Thoracic aorta (tissue), 2 donors: ENCODE measurements around the gene DNAJC11. TPM values are rescaled to one million over a fixed set of nuclear protein-coding genes. Genes with fewer than 3 reads are reported as not detected.

Experiments
- ATAC-seq: fragments of 150-250 bp; one replicate; pipeline ENCODE4 v1.8.0; 2017; ENCODE audit warnings: low read depth; ENCODE audit not compliant: insufficient number of reproducible peaks, low FRiP score
- DNase-seq: peaks from one replicate; pipeline ENCODE4 v3.0.0-alpha.2; 2020; ENCODE audit warnings: low spot score
- H3K27ac ChIP-seq, 2 donors: fragments of 200-600 bp; sonication (generic); 1 replicate in 1 of 2; 2 replicates in 1 of 2; pipeline ENCODE4 v1.5.1; 2016; ENCODE audit warnings: mild to moderate bottlenecking in 2 of 2, moderate library complexity in 2 of 2
- H3K27me3 ChIP-seq: fragments of 200-600 bp; sonication (generic); replicated peaks from 2 replicates; pipeline ENCODE4 v1.6.0; 2016; ENCODE audit warnings: mild to moderate bottlenecking; ENCODE audit not compliant: insufficient read depth
- H3K36me3 ChIP-seq: fragments of 200-600 bp; sonication (generic); one replicate; pipeline ENCODE4 v1.5.1; 2016
- H3K4me1 ChIP-seq, 2 donors: fragments of 200-600 bp; sonication (generic); 1 replicate in 1 of 2; 2 replicates in 1 of 2; pipeline versions ENCODE4 v1.5.1 to v1.6.0; 2016; ENCODE audit warnings: low read depth in 2 of 2, mild to moderate bottlenecking in 1 of 2; ENCODE audit not compliant: control insufficient read depth in 1 of 2
- H3K4me3 ChIP-seq: fragments of 200-600 bp; sonication (generic); 2 replicates; pipeline ENCODE4 v1.5.1; 2016; ENCODE audit warnings: mild to moderate bottlenecking
- H3K9me3 ChIP-seq: fragments of 200-600 bp; sonication (generic); 2 replicates; pipeline ENCODE4 v1.5.1; 2016
- CTCF ChIP-seq: fragments of 200-600 bp; sonication (generic); IDR thresholded peaks from one replicate; pipeline ENCODE4 v1.5.1; 2019; ENCODE audit warnings: antibody characterized with exemption
- total RNA-seq, 2 donors: library from RNA; depleted of rRNA; stranded (reverse); fragments of >200 nt; gene quantifications; one replicate each; pipeline versions ENCODE4 v1.1.0 to v1.2.3, GENCODE V29; 2016

DNAJC11 gene
- total RNA-seq, 2 donors from 2014 or later = 19.4 to 40.4 TPM

- DNase-seq = no peak
These were observed 13.6 kb downstream of the DNAJC11 start for GRCh38 chr1:6688001-6688400.

GRCh38 chr1:6686294-6686693 lies 15.3 kb downstream of the DNAJC11 start:
- no peak for ATAC-seq
- Histone ChIP-seq H3K4me1 (no peaks in the 10 kb centered on the region), H3K36me3 (no peaks in the 10 kb centered on the region), H3K4me3 (no peak overlapping the region), H3K27me3 (no peaks in the 10 kb centered on the region), H3K9me3 (no peaks in the 10 kb centered on the region), H3K27ac (no peak overlapping the region)
- DNase-seq = no peak
- no peak for TF ChIP-seq CTCF

More at GRCh38 chr1:6688001-6688400, 13.6 kb downstream of the DNAJC11 start:
- TF ChIP-seq CTCF = no peak
- Histone ChIP-seq H3K27me3 (no peaks in the 10 kb centered on the region), H3K4me3 (no peak overlapping the region), H3K27ac (no peak overlapping the region), H3K36me3 (no peaks in the 10 kb centered on the region), H3K4me1 (no peaks in the 10 kb centered on the region), H3K9me3 (no peaks in the 10 kb centered on the region)
- no peak for ATAC-seq

- Histone ChIP-seq H3K9me3 (no peaks in the 10 kb centered on the region), H3K4me3 (no peak overlapping the region), H3K27me3 (no peaks in the 10 kb centered on the region), H3K4me1 (no peaks in the 10 kb centered on the region), H3K36me3 (no peaks in the 10 kb centered on the region), H3K27ac (no peak overlapping the region)
- no peak for ATAC-seq
- TF ChIP-seq CTCF = no peak
- DNase-seq = no peak
These were observed 16.2 kb downstream of the DNAJC11 start for GRCh38 chr1:6685381-6685780.

GRCh38 chr1:6683434-6683833 lies 18.2 kb downstream of the DNAJC11 start:
- Histone ChIP-seq H3K9me3 (no peaks in the 10 kb centered on the region), H3K4me3 (no peak overlapping the region), H3K27ac (no peak overlapping the region), H3K4me1 (no peaks in the 10 kb centered on the region), H3K27me3 (no peaks in the 10 kb centered on the region), H3K36me3 (no peaks in the 10 kb centered on the region)
- TF ChIP-seq CTCF = no peak
- DNase-seq = no peak
- ATAC-seq = no peak

- H3K4me3 ChIP-seq = no peak overlapping the region
- TF ChIP-seq CTCF = no peak
- no peaks in the 10 kb centered on the region for H3K4me1 ChIP-seq
- H3K9me3 ChIP-seq = no peaks in the 10 kb centered on the region
- no peak overlapping the region for H3K27ac ChIP-seq
- ATAC-seq = no peak
- no peak for DNase-seq
- H3K36me3 ChIP-seq = peaks cover 9% of the 10 kb centered on the region
- no peaks in the 10 kb centered on the region for H3K27me3 ChIP-seq
These were observed 25.7 kb downstream of the DNAJC11 start for GRCh38 chr1:6675941-6676340.
